GM13977 (cell line): ENCODE results near the gene TRIM52.

Experiments
- DNase-seq: peaks from one replicate; pipeline ENCODE4 v3.0.0; 2012; ENCODE audit warnings: low spot score
- in situ Hi-C: fragments of 300-500 bp; cut with MboI; formaldehyde crosslinking; loops from one replicate; pipeline ENCODE4 v1.12.0; 2022; ENCODE audit warnings: low sequenced_read_pairs, low pct_unique_long_range_greater_than_20kb, mixed read lengths, inconsistent platforms; ENCODE audit not compliant: unreplicated experiment
- TF ChIP-seq, protein P1 (sequence below): IDR thresholded peaks from 2 replicates; pipeline ENCODE4 v1.5.1; 2012; ENCODE audit warnings: mild to moderate bottlenecking, control low read depth; ENCODE audit not compliant: insufficient read depth; ENCODE audit errors: extremely low read depth, missing control alignments

Gene TRIM52

DNA sequence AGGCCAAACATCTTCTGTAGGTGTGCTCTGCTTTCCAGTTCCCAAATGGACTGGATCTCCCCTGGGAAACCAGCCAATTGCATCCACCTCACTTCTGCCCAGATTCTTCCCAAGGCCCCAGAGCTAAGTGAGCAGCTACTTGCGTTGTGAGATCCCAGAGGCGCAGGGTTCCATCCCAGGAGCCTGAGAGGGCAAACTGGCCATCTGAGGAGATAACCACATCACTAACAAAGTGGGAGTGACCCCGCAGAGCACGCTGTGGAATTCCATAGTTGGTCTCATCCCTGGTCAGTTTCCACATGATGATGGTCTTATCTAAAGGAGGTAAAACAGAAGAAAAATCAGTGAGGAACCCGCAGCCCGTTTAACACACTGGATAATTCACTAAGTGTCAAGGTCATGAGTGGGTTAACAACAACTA is 18.9 kb downstream of the TRIM52 start:
- in situ Hi-C loops, result no loop called here

DNA sequence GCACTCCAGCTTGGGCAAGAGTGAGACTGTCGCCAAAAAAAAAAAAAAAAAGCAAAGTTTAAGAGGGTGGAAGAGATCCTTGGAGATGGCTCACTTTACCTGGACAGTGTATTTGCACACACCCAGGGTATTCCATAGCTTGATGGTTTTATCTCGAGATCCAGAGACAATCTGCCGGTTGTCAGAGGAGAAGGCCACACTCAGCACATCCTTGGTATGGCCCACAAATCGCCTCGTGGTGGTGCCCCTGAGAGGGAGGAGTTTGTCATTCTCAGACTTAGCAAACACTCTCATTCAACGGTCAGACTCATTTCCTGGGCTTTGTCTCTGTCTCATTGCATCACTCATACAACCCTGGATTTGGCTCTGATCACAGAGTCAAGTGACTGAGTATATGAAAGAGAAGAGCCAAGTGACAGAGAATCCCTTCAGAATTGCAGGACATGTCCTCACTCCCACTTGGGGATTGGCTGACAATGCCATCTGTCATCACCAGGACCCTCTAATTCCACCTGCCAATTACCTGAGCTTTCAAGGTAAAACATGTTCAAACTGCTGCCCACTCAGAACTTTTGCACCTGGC is 19.5 kb downstream of the TRIM52 start:
- DNase-seq, result no peak
- in situ Hi-C loops, result no loop called here
- TF ChIP-seq, protein P1, sequence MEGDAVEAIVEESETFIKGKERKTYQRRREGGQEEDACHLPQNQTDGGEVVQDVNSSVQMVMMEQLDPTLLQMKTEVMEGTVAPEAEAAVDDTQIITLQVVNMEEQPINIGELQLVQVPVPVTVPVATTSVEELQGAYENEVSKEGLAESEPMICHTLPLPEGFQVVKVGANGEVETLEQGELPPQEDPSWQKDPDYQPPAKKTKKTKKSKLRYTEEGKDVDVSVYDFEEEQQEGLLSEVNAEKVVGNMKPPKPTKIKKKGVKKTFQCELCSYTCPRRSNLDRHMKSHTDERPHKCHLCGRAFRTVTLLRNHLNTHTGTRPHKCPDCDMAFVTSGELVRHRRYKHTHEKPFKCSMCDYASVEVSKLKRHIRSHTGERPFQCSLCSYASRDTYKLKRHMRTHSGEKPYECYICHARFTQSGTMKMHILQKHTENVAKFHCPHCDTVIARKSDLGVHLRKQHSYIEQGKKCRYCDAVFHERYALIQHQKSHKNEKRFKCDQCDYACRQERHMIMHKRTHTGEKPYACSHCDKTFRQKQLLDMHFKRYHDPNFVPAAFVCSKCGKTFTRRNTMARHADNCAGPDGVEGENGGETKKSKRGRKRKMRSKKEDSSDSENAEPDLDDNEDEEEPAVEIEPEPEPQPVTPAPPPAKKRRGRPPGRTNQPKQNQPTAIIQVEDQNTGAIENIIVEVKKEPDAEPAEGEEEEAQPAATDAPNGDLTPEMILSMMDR, result no peak

More for the DNA sequence above, 18.9 kb downstream of the TRIM52 start:
- TF ChIP-seq, protein P1, result no peak
- no peak for DNase-seq

DNA sequence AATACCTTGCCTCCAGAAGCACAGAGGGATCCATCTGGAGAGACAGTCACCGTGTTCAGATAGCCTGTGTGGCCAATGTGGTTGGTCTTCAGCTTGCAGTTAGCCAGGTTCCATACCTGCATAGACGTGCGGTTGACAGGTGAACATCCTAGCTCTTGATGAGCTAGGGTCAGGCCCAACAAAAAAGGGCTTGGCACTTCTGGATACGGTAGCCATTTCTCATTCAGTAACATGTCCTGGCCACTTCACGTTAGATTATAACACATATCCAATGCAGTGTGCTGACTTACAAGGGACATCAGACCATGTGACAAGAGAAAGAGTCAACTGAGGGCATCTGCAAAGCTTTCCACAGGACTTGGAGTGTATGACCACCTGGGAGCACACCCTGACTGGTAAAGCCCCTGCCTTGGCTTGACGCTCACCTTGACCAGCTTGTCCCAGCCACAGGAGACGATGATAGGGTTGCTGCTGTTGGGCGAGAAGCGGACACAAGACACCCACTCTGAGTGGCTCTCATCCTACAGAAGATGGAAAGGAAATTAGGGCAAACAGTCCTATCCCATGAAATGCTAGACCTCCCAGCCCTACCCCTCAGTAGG is 21.8 kb downstream of the TRIM52 start:
- in situ Hi-C loops, result no loop called here
- DNase-seq, result no peak

DNA sequence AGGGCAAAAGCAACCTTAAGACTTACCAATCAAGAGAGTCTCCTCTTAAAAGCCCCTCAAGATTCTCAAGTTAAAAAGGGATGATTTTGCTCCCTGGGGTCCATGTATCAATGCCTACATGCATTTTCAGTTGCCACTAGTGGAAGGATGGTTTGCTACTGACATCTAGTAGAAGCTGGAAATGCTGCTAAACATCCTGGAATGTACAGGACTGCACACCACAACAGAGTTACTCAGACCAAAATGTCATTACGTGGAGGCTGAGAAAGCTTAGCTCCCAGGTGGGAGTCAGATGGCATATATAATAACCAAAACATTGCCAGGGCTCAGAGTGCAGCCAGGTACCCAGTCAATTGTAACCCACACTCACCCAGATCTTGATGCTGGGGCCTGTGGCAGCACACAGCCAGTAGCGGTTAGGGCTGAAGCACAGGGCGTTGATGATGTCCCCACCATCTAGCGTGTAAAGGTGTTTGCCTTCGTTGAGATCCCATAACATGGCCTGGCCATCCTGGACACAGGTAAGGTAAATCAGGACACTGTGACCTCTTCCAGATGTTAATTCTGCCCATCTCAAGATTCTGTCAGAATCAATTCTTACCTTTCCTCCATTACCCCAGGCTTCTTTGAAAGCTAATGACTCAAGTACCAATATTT is 23.1 kb downstream of the TRIM52 start:
- in situ Hi-C loops, result no loop called here

More for the DNA sequence above, 21.8 kb downstream of the TRIM52 start:
- TF ChIP-seq, protein P1, result no peak

DNA sequence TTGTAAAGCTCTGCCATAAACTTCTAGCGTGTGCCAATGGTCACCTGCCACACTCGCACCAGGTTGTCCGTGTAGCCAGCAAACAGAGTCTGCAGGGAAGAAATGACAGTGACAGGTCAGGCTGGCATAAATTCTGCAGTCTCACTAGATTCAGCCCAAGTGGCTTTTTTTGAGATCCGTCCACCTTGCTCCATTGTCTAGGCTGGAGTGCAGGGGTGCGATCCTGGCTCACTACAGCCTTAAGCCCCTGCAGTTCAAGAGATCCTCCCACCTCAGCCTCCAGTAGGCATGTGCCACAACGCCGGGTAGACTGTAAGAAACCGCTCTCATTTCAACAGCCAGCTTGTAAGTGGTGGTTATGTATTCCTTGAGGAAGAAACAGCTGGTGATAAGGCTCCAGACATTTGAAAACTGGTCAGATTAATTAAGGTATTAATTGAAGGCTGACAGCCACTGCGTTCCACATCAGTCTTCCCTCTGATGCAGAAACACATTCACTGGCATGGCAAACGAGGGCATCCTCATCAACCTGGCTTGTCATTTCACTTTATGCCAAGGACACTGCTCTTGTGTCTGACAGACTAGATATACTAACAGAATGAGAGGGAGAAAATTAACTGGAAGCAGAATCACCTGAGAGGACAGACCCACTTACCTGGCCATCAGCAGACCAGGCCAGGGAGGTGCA is 23.8 kb downstream of the TRIM52 start:
- in situ Hi-C loops, result no loop called here
- TF ChIP-seq, protein P1, result no peak
- DNase-seq, result no peak

More for the DNA sequence above, 23.1 kb downstream of the TRIM52 start:
- no peak for DNase-seq
- TF ChIP-seq, protein P1, result no peak

DNA sequence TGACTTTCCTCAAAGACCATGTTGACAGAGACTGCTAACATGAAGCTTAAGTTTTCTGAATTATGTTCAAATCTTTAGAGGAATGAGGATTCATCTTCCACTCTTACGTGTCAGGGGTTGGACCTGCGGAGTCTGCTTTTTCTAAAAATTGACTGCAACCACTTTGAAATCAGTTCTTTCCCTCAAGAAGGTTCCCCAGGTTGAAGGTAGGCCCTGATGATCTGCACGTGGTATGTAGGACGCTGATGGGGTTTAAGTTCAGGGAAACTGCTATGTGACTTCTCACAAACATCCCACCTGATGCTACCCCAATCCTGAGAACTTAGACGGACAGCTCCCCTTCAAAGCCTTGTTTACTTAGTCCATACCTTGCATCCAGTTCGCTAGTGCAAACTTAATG is 24.5 kb downstream of the TRIM52 start:
- in situ Hi-C loops, result no loop called here
- TF ChIP-seq, protein P1, result no peak
- no peak for DNase-seq
